Activated naive CD4-positive, alpha-beta T cell treated with anti-CD3 and anti-CD28 coated beads, Interleukin-2, amount 50 U/mL, for 24 hours (primary cell): ENCODE measurements around the gene SENP1.

Experiments used
- H3K27ac Mint-ChIP-seq: one replicate; pipeline ENCODE4 v1.8.0; 2021; ENCODE audit warnings: mild to moderate bottlenecking, mixed read lengths
- H3K27me3 Mint-ChIP-seq: one replicate; pipeline ENCODE4 v1.8.0; 2021; ENCODE audit warnings: mixed read lengths
- H3K36me3 Mint-ChIP-seq: one replicate; pipeline ENCODE4 v1.8.0; 2021; ENCODE audit warnings: mixed read lengths
- H3K4me1 Mint-ChIP-seq: one replicate; pipeline ENCODE4 v1.8.0; 2021; ENCODE audit warnings: mixed read lengths
- H3K4me3 Mint-ChIP-seq: one replicate; pipeline ENCODE4 v1.8.0; 2021; ENCODE audit warnings: mild to moderate bottlenecking, mixed read lengths
- H3K9me3 Mint-ChIP-seq: one replicate; pipeline ENCODE4 v1.8.0; 2021; ENCODE audit warnings: mixed read lengths

Gene SENP1

DNA sequence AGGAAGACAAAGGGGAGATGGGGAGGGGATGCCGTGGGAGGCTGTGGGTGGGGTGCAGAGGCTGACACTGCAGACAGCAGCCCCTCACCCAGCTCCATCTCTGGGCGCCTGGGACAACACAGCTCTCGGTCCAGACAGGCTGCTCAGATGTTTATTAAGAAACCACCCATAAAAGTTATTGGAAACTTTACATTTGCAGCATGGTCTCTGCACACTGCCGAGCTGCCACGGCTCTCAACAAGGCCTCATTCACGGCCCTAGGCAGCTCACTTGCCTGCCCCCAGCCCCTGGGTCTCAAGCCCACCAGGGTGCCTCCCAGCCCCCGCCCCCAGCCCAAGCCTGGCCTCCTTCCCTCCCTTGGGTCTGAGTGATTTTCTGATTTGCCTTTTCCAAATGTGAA lies 80.6 kb downstream of the SENP1 start:
- Mint-ChIP-seq H3K27me3 (peaks cover 5% of the 10 kb centered on the region), H3K36me3 (no peaks in the 10 kb centered on the region), H3K4me3 (no peak overlapping the region), H3K4me1 (no peaks in the 10 kb centered on the region), H3K9me3 (no peaks in the 10 kb centered on the region), H3K27ac (no peak overlapping the region)

DNA sequence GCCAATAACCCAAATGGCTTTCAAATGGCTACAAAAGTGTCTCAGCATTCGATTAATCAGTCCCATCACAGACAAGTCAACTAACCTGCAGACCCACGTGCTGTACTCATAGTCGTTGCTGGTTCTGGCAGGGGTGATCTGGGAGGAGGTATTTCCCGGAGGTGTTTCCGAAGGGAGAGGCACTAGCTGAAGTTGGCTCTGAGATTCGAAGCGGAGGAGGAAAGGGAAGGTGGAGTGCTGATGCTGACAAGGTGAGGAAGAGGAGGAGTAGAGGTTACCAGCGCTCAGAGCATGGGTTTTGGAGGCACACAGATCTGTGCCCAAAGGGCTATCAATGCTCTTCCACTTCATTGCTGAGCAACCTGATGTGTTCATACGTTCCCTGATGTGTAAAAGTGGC lies 81.1 kb downstream of the SENP1 start:
- Mint-ChIP-seq H3K27ac (peak overlapping the region; percentile 66), H3K36me3 (no peaks in the 10 kb centered on the region), H3K4me3 (no peak overlapping the region), H3K27me3 (peaks cover 5% of the 10 kb centered on the region), H3K9me3 (no peaks in the 10 kb centered on the region), H3K4me1 (no peaks in the 10 kb centered on the region)

DNA sequence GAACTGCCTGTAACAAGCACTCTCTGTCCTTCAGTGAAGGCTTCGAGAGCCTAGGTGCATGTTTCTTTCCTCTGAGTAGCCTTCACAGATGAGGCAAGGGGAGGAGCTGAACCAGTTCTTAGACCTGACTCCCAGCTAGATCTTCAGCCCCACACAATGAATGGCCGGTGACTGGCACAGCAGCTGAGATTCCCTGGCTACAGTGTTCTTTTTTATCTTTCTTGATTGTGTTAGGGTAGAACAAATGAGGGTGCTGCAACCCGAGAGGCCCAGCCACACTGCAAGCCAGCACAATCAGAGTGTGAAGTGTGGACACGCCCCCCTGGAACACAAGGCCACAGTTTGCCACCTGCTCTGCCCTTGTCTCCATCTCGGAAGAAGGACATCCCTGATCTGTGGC lies 82.5 kb downstream of the SENP1 start:
- no peaks in the 10 kb centered on the region for H3K9me3 Mint-ChIP-seq
- no peak overlapping the region for H3K4me3 Mint-ChIP-seq
- no peak overlapping the region for H3K27ac Mint-ChIP-seq
- H3K36me3 Mint-ChIP-seq, result no peaks in the 10 kb centered on the region
- peaks cover 8% of the 10 kb centered on the region for H3K27me3 Mint-ChIP-seq
- no peaks in the 10 kb centered on the region for H3K4me1 Mint-ChIP-seq

DNA sequence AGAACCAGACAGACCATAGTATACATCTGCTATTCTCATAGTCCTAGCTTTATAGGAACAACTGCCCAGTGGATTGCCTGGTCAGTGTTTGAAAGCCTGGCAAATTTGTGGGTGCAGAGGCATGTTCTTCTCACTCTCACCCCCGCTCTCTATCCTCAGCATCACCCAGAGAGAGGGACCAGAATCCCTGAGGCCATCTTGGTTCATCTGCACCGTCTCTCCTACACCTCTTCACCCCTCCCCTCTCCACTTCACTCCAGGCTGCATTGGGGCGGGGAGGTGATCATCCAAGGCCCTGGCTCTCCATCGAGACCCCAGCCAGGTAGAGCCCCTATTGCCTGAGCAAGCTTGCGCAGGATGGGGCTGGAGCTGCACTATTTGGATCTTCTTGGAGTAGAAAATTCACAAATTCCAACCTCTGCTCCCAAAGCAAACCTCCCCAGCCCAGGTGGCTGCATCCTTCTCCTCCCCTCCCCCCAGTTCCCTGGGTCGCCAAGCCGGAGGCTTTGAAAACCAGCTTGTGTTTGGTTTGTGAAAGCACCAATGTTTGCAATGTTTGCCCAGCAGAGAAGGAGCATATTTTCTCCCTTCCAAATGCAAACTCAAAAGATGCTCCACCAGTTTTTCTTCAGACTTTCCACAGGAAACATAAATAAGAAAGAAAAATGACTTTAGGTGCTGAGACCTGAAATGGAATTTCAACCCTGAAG lies 83.0 kb downstream of the SENP1 start:
- no peaks in the 10 kb centered on the region for H3K36me3 Mint-ChIP-seq
- no peaks in the 10 kb centered on the region for H3K9me3 Mint-ChIP-seq
- no peaks in the 10 kb centered on the region for H3K4me1 Mint-ChIP-seq
- peaks cover 8% of the 10 kb centered on the region for H3K27me3 Mint-ChIP-seq
- no peak overlapping the region for H3K4me3 Mint-ChIP-seq
- H3K27ac Mint-ChIP-seq, result peak overlapping the region; percentile 30

DNA sequence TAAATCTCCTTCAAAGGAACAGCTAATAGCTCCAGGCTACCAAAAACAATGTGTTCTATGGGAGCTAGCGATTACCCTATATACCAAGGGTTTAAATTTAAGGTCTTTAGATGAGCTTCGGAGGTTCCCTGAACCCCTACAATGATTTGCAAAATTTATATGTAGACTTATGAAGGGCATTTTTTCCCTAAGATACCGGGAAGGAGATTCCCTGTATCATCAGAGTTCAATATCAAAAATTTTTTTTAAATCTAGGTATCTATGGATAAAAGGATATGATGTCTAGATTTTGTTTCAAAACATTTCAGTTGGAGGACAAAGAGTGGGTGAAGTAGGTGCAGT lies 83.7 kb downstream of the SENP1 start:
- Mint-ChIP-seq H3K9me3 (no peaks in the 10 kb centered on the region), H3K4me1 (no peaks in the 10 kb centered on the region), H3K4me3 (no peak overlapping the region), H3K36me3 (no peaks in the 10 kb centered on the region), H3K27me3 (peaks cover 8% of the 10 kb centered on the region), H3K27ac (no peak overlapping the region)

DNA sequence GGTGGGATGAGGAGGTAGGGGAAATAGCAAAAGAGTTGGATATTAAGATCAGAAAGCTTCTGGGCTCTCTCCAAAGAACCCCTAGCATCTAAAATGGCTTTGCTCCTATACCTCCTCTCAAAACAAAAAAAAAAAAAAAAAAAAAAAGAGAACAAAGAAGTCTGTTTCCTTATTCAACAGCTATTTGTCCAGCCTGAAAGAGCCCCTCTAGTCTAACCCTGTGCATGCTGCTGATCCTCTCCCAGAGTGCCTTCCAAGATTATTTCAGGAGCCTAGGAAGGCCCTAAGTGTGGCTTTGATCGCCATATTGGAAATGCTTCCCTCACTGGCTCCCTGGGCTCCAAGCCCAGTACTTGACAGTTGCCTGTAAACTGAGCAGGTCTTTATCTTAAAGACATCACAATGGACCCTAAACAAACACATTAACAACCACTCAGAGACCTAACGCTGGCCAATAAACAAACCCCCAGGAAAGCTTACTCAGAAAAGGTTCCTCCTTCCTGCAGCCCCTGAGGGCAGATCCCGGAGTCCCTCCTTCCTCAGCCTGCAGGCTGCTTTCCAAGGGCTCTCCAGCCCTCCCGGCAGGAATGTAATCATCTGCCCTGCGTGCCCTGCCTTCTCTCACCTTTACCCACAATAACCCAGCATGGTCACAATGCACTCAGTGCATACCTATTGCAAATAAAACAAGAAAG lies 84.2 kb downstream of the SENP1 start:
- Mint-ChIP-seq H3K4me1 (no peaks in the 10 kb centered on the region), H3K36me3 (no peaks in the 10 kb centered on the region), H3K27me3 (peaks cover 6% of the 10 kb centered on the region), H3K27ac (no peak overlapping the region), H3K4me3 (no peak overlapping the region), H3K9me3 (no peaks in the 10 kb centered on the region)

DNA sequence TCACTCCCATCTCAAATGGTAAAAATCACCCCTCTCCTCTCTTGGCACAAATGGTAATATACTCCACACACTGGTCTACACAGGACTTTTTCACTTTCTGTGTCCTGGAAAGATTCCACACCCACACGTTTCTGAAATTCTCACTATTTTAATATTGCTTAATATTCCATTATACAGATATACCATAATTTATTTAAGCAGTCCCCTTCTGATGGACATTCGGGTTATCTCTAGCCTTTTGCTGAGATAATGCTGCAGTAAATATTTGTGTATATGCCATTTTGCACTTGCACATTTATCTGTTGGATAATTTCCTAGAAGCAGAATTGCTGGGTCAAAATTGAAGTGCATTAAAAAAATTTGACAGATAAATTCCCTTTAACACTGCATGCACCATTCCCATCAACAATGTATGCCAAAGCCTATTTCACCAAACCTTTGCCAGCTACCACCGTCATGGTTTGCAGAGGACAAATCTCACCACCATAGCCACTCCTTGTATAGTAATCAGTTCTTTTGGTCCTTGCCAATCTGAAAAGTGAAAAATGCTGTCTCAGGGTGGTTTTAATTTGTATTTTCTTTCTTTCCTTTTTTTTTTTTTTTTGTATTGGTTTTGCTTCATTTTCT lies 86.1 kb downstream of the SENP1 start:
- no peaks in the 10 kb centered on the region for H3K36me3 Mint-ChIP-seq
- H3K27ac Mint-ChIP-seq, result peak overlapping the region; percentile 11
- H3K9me3 Mint-ChIP-seq, result no peaks in the 10 kb centered on the region
- H3K27me3 Mint-ChIP-seq, result peaks cover 6% of the 10 kb centered on the region
- no peak overlapping the region for H3K4me3 Mint-ChIP-seq
- no peaks in the 10 kb centered on the region for H3K4me1 Mint-ChIP-seq

DNA sequence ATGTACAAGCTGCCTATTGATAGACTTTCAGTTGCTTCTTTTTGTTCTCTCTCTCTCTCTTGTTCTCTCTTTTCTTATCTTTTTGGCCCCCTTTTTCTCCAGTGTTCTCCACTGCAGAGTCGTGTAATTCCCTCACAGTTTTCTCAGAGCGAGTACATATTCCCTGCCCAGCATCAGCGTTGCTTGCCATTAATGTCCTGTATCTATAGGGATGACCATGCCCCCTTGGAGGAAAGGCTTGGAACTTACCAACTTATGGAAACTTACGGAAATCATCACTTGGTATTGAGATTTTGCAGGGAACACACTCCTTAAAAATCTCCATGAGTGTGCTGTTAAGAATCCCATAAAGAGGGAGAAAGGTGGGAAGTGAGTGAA lies 87.3 kb downstream of the SENP1 start:
- Mint-ChIP-seq H3K27me3 (peaks cover 6% of the 10 kb centered on the region), H3K4me3 (no peak overlapping the region), H3K36me3 (no peaks in the 10 kb centered on the region), H3K4me1 (no peaks in the 10 kb centered on the region), H3K27ac (no peak overlapping the region), H3K9me3 (no peaks in the 10 kb centered on the region)

DNA sequence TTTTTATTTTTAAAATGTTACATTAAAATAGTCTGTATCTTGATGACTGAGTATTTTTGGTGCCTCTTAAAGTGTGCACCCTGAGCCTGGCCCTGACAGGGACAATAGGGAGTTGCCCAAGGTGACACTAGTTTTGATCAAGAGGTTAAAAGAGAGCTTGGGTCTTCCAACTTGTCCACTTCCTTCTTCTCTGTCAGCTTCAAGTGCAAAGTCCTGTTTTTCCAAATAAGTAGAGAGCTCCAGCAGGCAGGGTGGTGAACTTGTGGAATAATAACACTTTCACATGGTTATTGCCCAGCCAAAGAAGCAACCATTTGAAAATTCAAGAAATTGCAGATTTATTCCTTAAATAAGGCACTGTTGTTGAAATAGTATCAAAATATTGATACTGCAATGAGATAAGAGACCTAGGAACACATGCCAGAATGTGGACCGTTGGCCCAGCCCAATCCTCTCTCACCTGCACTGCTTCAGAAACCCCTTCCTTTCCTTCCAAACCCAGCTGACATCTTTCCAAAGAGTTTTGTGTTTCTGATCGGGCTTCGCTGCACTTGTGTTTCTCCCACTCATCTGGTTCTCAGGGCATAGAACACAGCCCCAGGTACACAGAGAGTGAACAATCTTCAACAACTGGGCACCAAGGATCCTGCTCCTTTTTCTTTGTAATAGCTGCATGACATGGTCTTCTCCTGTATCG lies 87.8 kb downstream of the SENP1 start:
- Mint-ChIP-seq H3K36me3 (no peaks in the 10 kb centered on the region), H3K4me3 (no peak overlapping the region), H3K27ac (no peak overlapping the region), H3K4me1 (no peaks in the 10 kb centered on the region), H3K9me3 (no peaks in the 10 kb centered on the region), H3K27me3 (peaks cover 6% of the 10 kb centered on the region)

DNA sequence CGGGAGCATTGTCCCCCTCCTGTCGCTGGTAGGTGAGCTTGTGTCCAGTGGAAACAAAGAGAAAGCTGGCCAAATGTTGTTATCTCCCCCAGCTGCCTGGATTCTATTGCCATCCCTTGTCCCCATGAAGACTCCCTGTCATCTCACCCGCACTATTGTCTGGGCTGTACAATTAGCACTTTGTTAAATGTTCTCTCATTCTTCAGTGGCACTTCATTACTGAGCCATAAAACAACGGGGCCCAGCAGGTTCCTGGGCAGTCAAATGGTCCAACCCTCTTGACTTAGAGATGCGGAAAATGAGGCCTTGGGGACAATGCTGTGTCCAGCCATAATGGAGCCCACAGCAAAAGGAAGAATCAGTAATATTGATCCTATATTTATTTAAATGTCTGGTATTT lies 88.4 kb downstream of the SENP1 start:
- Mint-ChIP-seq H3K27me3 (peaks cover 9% of the 10 kb centered on the region), H3K4me1 (no peaks in the 10 kb centered on the region), H3K27ac (no peak overlapping the region), H3K4me3 (no peak overlapping the region), H3K36me3 (no peaks in the 10 kb centered on the region), H3K9me3 (no peaks in the 10 kb centered on the region)

DNA sequence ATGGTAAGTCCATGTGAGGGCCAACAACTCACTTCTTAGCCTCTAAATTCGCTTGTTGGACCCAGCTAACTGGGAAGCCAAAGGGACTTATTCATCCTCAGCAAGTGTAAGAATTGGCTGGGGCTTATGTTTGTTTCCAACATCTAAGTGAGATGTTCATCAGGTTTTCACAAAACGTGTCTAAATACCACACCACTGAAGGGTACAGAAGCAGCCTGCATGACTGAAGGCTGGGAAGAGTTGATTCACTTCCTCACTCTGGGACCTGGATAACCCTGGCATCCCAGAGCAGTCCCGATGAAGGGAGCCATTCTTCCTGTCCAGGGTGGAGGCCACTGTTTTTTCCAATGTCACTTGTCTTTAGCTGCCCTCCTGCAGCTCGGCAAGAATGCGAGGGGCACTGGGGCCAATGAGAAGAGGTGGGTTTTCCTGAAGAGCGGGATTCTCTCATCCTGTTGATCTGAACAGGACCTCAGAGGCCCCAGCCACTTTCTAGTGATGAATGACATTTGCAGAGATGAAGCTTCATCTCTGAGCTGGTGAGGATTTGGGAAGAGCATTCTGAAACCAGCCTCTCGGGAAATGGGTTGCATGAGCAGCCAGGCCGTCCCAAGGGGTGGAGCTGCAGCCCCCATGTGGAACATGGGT lies 89.4 kb downstream of the SENP1 start:
- H3K4me3 Mint-ChIP-seq, result no peak overlapping the region

DNA sequence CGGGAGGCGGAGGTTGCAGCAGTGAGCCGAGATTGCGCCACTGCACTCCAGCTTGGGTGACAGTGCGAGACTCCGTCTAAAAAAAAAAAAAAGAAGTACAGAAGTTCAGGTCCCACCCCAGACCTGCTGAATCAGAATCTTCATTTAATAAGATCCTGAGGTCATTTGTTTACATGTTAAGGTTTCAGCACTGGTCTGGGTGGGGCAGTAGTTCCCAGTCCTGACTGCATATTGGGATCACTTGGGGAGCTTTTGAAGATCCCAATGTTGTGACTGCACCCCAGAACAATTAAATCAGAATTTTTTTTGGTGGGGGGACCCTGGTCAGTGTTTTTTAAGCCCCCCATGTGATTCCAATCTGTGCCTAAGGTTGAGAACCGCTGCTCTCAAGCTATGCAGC lies 89.9 kb downstream of the SENP1 start:
- H3K27me3 Mint-ChIP-seq, result peaks cover 9% of the 10 kb centered on the region
- H3K27ac Mint-ChIP-seq, result no peak overlapping the region
- H3K4me1 Mint-ChIP-seq, result no peaks in the 10 kb centered on the region
- no peaks in the 10 kb centered on the region for H3K36me3 Mint-ChIP-seq
- no peak overlapping the region for H3K4me3 Mint-ChIP-seq
- H3K9me3 Mint-ChIP-seq, result no peaks in the 10 kb centered on the region

More for the DNA sequence above, 89.4 kb downstream of the SENP1 start:
- H3K27ac Mint-ChIP-seq, result no peak overlapping the region
- H3K9me3 Mint-ChIP-seq, result no peaks in the 10 kb centered on the region
- no peaks in the 10 kb centered on the region for H3K36me3 Mint-ChIP-seq
- peaks cover 9% of the 10 kb centered on the region for H3K27me3 Mint-ChIP-seq
- H3K4me1 Mint-ChIP-seq, result no peaks in the 10 kb centered on the region

DNA sequence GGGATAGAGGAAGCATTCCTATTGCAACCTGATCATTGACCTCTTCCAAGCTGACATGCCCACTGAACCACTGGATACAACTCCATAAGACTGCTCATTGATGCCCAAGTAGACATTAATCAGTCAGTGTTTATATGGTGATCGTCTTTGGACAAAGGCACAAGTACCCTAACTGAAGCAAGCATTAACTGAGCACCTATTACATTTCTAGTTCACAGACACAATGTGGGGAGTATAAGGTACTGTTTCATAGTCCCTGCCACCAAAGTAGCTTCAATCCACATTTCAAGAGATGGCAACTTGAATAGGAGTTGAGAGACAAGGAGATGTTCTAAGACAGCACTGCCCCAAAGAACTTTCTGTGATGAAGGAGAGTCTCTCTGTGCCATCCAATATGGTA lies 90.8 kb downstream of the SENP1 start:
- Mint-ChIP-seq H3K4me1 (no peaks in the 10 kb centered on the region), H3K36me3 (no peaks in the 10 kb centered on the region), H3K27ac (no peak overlapping the region), H3K4me3 (no peak overlapping the region), H3K27me3 (peaks cover 9% of the 10 kb centered on the region), H3K9me3 (no peaks in the 10 kb centered on the region)

DNA sequence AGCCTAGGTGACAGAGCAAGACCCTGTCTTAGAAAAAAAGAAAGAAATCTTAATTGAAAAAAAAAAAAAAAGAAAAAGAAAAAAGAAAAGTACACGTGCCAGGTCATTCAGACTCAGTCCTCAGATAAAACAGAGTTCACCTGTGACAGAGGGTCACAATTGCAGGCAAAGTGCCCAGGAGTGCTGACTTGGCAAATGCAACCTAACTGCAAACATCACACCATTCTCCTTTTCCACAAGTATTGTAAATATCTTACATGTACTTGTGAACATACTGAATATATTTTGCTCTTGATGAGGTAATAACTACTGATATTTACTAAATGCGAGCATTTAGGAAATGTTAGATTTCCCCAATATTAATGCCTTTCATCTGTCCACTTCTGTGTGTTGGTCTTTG lies 92.6 kb downstream of the SENP1 start:
- H3K4me3 Mint-ChIP-seq, result no peak overlapping the region
- H3K27ac Mint-ChIP-seq, result no peak overlapping the region
- no peaks in the 10 kb centered on the region for H3K9me3 Mint-ChIP-seq
- H3K27me3 Mint-ChIP-seq, result peaks cover 14% of the 10 kb centered on the region
- no peaks in the 10 kb centered on the region for H3K36me3 Mint-ChIP-seq
- no peaks in the 10 kb centered on the region for H3K4me1 Mint-ChIP-seq

DNA sequence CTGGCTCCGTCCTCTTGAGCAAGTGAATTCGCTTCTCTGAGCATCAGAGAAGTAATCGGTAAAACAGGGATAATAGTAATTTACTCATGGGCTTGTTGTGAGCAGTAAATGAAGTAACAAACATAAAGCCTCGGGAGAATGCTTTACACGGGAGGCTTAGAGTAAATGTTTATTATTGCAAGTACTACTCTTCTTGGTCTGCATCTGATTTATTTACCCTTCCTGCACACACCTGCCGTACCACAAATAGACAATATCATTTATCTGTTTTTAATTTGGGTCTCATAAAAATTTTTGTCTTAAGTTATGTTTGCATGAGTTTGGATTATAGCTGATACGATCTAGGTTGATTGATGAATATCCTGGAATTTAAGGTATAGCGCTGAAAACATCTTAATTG lies 93.8 kb downstream of the SENP1 start:
- H3K4me1 Mint-ChIP-seq, result no peaks in the 10 kb centered on the region

More for the DNA sequence above, 93.8 kb downstream of the SENP1 start:
- no peaks in the 10 kb centered on the region for H3K36me3 Mint-ChIP-seq
- H3K27me3 Mint-ChIP-seq, result peaks cover 18% of the 10 kb centered on the region
- no peak overlapping the region for H3K27ac Mint-ChIP-seq
- no peaks in the 10 kb centered on the region for H3K9me3 Mint-ChIP-seq
- no peak overlapping the region for H3K4me3 Mint-ChIP-seq
